Activated CD8-positive, alpha-beta T cell treated with anti-CD3 and anti-CD28 coated beads for 36 hours (primary cell): ENCODE results near the gene RABGAP1L. TPM values are rescaled to one million over a fixed set of nuclear protein-coding genes. Genes with fewer than 3 reads are reported as not detected.

Experiments
- ATAC-seq: fragments of 200-7000 bp; cut with Tn5 transposase; one replicate; pipeline ENCODE4 v1.10.0; 2021; ENCODE audit warnings: mild to moderate bottlenecking, moderate library complexity
- CTCF ChIA-PET: fragments of 350-600 bp; sonication (Branson Sonifier 250); formaldehyde crosslinking; loops from one replicate; lab custom pipeline; 2021; ENCODE audit warnings: antibody characterized with exemption; lab: Charles Lee
- POLR2A ChIA-PET: fragments of 350-600 bp; sonication (Branson Sonifier 250); formaldehyde crosslinking; loops from one replicate; lab custom pipeline; 2021; ENCODE audit warnings: antibody characterized with exemption; lab: Charles Lee
- DNase-seq: peaks from one replicate; pipeline ENCODE4 v3.0.0-alpha.2; 2020
- H3K27ac Mint-ChIP-seq: one replicate; pipeline ENCODE4 v1.8.0; 2021; ENCODE audit warnings: mild to moderate bottlenecking, mixed read lengths
- H3K27me3 Mint-ChIP-seq: one replicate; pipeline ENCODE4 v1.8.0; 2021; ENCODE audit warnings: mixed read lengths
- H3K36me3 Mint-ChIP-seq: one replicate; pipeline ENCODE4 v1.8.0; 2021; ENCODE audit warnings: low read depth, mixed read lengths
- H3K4me1 Mint-ChIP-seq: one replicate; pipeline ENCODE4 v1.8.0; 2021; ENCODE audit warnings: low read depth, mixed read lengths
- H3K4me3 Mint-ChIP-seq: one replicate; pipeline ENCODE4 v1.8.0; 2021; ENCODE audit warnings: mild to moderate bottlenecking, moderate library complexity, mixed read lengths
- H3K9me3 Mint-ChIP-seq: one replicate; pipeline ENCODE4 v1.8.0; 2021; ENCODE audit warnings: mixed read lengths
- CTCF ChIP-seq: fragments of 200-600 bp; IDR thresholded peaks from one replicate; pipeline ENCODE4 v1.8.0; 2022; ENCODE audit warnings: antibody characterized with exemption, mild to moderate bottlenecking
- intact Hi-C: fragments of 100-400 bp; cut with micrococcal nuclease; formaldehyde crosslinking; loops from one replicate; pipeline ENCODE4 v1.10.0; 2022
- total RNA-seq, 2 experiments: library from RNA; stranded (reverse); gene quantifications; one replicate each; pipeline ENCODE4 v1.2.3, GENCODE V29; 2021

RABGAP1L gene
- total RNA-seq, 2 experiments from 2014 or later: 26.9 to 29.4 TPM

GRCh38 chr1:174158767-174159251 lies 511 bp upstream of the RABGAP1L start:
- intact Hi-C loops: loop anchor here (5.0 to 10.0 kb wide), 4 partner anchors 37 to 292 kb away; partner anchors contain the start of genes GAS5 and ZBTB37
- ChIA-PET POLR2A (interaction anchor here (1.0 to 1.3 kb wide), 2 partner anchors 291 to 295 kb away, joined by 3 to 4 read pairs; partner anchors contain the start of genes GAS5 and ZBTB37), CTCF (no interaction called here)
- peak; percentile 42 for DNase-seq
- Mint-ChIP-seq H3K36me3 (peaks cover 5% of the 10 kb centered on the region), H3K4me1 (peaks cover 60% of the 10 kb centered on the region), H3K4me3 (peak overlapping the region; percentile 98), H3K9me3 (no peaks in the 10 kb centered on the region), H3K27me3 (no peaks in the 10 kb centered on the region), H3K27ac (peak overlapping the region; percentile 99)
- TF ChIP-seq CTCF: no peak
- ATAC-seq: peak; percentile 12

GRCh38 chr1:174160109-174160473 lies 771 bp downstream of the RABGAP1L start:
- Mint-ChIP-seq H3K4me3 (peak overlapping the region; percentile 98), H3K4me1 (peaks cover 64% of the 10 kb centered on the region), H3K27ac (peak overlapping the region; percentile 99), H3K36me3 (peaks cover 7% of the 10 kb centered on the region), H3K9me3 (no peaks in the 10 kb centered on the region), H3K27me3 (no peaks in the 10 kb centered on the region)
- intact Hi-C loops: no loop called here
- ATAC-seq (peak; percentile 6), DNase-seq (peak; percentile 62)
- ChIA-PET POLR2A (interaction anchor here (0.6 to 1.0 kb wide), 3 partner anchors 44 to 138 kb away, joined by 3 read pairs; partner anchors contain the start of gene RC3H1), CTCF (no interaction called here)
- TF ChIP-seq CTCF: no peak

- no peak for TF ChIP-seq CTCF
- no peak for ATAC-seq
- ChIA-PET POLR2A (interaction anchor here (0.6 to 1.0 kb wide), 2 partner anchors 44 to 46 kb away, joined by 3 read pairs; no protein-coding TSS in a partner anchor), CTCF (no interaction called here)
- peaks cover 10% of the 10 kb centered on the region for H3K36me3 Mint-ChIP-seq
- H3K9me3 Mint-ChIP-seq: no peaks in the 10 kb centered on the region
- DNase-seq: no peak
- peak overlapping the region; percentile 99 for H3K27ac Mint-ChIP-seq
- peaks cover 64% of the 10 kb centered on the region for H3K4me1 Mint-ChIP-seq
- no peaks in the 10 kb centered on the region for H3K27me3 Mint-ChIP-seq
- intact Hi-C loops: no loop called here
- peak overlapping the region; percentile 98 for H3K4me3 Mint-ChIP-seq
Measured at GRCh38 chr1:174160603-174161002, 1.3 kb downstream of the RABGAP1L start.

- Mint-ChIP-seq H3K27ac (no peak overlapping the region), H3K36me3 (peaks cover 14% of the 10 kb centered on the region), H3K27me3 (no peaks in the 10 kb centered on the region), H3K9me3 (no peaks in the 10 kb centered on the region), H3K4me1 (peaks cover 68% of the 10 kb centered on the region), H3K4me3 (peak overlapping the region; percentile 48)
- ATAC-seq: no peak
- POLR2A ChIA-PET: no interaction called here
- DNase-seq: peak; percentile 14
- TF ChIP-seq CTCF: no peak
- CTCF ChIA-PET: no interaction called here
- intact Hi-C loops: no loop called here
Measured at GRCh38 chr1:174161813-174162212, 2.5 kb downstream of the RABGAP1L start.

GRCh38 chr1:174164826-174165225 lies 5.5 kb downstream of the RABGAP1L start:
- DNase-seq: no peak
- H3K4me3 Mint-ChIP-seq: no peak overlapping the region
- POLR2A ChIA-PET: interaction anchor here (0.7 kb wide), 1 partner anchor 305 kb away, joined by 3 read pairs; no protein-coding TSS in a partner anchor
- no peak for TF ChIP-seq CTCF
- H3K27ac Mint-ChIP-seq: peak overlapping the region; percentile 19
- H3K36me3 Mint-ChIP-seq: peaks cover 16% of the 10 kb centered on the region
- peaks cover 60% of the 10 kb centered on the region for H3K4me1 Mint-ChIP-seq
- CTCF ChIA-PET: interaction anchor here (2.7 kb wide), 1 partner anchor 10 kb away, joined by 9 read pairs; no protein-coding TSS in a partner anchor
- no peaks in the 10 kb centered on the region for H3K9me3 Mint-ChIP-seq
- intact Hi-C loops: no loop called here
- ATAC-seq: no peak
- no peaks in the 10 kb centered on the region for H3K27me3 Mint-ChIP-seq
